SH-SY5Y (cell line): ENCODE data around the gene PCNX2.

Source experiments
- GATA2 ChIP-seq: IDR thresholded peaks from 2 replicates; pipeline ENCODE4 v1.6.1; 2011; ENCODE audit warnings: mild to moderate bottlenecking, low read depth, low read length
- GATA3 ChIP-seq: IDR thresholded peaks from 2 replicates; pipeline ENCODE4 v1.6.1; 2011; ENCODE audit warnings: low read depth, mild to moderate bottlenecking, low read length, moderate library complexity

DNA sequence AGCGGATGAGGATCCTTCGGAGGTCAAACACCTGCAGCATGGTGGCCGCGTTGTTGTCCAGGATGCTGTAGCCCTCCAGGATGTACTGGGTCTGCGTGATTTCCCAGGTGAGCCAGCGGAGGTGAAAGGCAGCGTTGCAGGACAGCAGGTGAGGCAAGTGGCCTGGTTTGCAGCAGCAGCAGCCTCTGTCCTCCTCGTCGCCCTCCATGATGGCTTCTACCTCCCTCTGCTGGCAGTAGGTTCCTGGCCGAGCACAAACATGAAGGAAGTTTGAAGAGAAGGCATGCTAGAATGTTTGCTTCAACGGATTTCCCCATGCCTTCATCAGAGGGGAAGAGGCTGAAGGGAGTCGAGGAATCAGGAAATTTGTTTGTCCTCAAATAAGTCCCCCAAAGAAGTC lies 270.4 kb downstream of the PCNX2 start:
- no peak for TF ChIP-seq GATA3
- TF ChIP-seq GATA2: no peak
